Measurements from ENCODE around the gene FBXL22. TPM values are rescaled to one million over a fixed set of nuclear protein-coding genes. Genes with fewer than 3 reads are reported as not detected.

FBXL22 gene
- total RNA-seq, 1 experiment from 2014 or later: 2.0 TPM

DNA sequence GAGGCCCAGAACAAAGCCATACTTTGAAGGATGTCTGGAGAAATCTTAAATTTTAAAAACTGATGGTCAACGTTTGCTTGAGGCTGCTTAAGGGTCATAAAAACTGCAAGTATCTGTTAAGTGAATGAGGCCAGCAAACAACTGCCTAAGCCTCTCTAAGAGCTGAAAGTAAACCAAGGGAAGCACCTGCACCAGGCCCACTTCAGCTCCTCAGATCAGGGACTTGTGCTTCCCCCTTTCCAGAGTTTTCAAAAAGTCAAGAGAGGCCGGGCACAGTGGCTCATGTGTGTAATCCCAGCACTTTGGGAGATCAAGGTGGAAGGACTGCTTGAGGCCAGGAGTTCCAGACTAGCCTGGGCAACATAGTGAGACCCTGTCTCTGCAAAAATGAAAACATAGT, 9.1 kb downstream of the FBXL22 start:
- H3K9me2 ChIP-seq (replicated peaks; ENCODE audit: low read length): no peaks in the 10 kb centered on the region
- H3K36me3 ChIP-seq (ENCODE audit: low read depth, low read length): peaks cover 5% of the 10 kb centered on the region; the same call in 1 of the 2 replicates
- intact Hi-C loops (cut with micrococcal nuclease): no loop called here
- no peak overlapping the region for H3K9ac ChIP-seq (ENCODE audit: low read length)
- no peak overlapping the region for H3K4me3 ChIP-seq (ENCODE audit: low read length)
- H3K4me1 ChIP-seq (ENCODE audit: insufficient read depth, low read length): peaks cover 19% of the 10 kb centered on the region
- DNase-seq: no peak
- ATAC-seq: no peak
- H3F3A ChIP-seq (ENCODE audit: low read length, unreplicated experiment): no peaks in the 10 kb centered on the region
- no peaks in the 10 kb centered on the region for H4K20me1 ChIP-seq (ENCODE audit: low read length)
- H3K4me2 ChIP-seq (ENCODE audit: low read length): no peak overlapping the region
- H3K79me2 ChIP-seq (ENCODE audit: low read length): no peaks in the 10 kb centered on the region
- BruUV-seq (replicated peaks): no TSS peak
- H3K9me3 ChIP-seq (ENCODE audit: low read length): no peaks in the 10 kb centered on the region
- no peak overlapping the region for H3K27ac ChIP-seq (ENCODE audit: low read length)
- TF ChIP-seq EZH2phosphoT487 (IDR thresholded peaks at IDR 0.05; ENCODE audit: borderline replicate concordance, low read length): no peak
- no peak for TF ChIP-seq EZH2 (IDR thresholded peaks at IDR 0.05; ENCODE audit: low read length, unreplicated experiment)
- TF ChIP-seq, protein P1, sequence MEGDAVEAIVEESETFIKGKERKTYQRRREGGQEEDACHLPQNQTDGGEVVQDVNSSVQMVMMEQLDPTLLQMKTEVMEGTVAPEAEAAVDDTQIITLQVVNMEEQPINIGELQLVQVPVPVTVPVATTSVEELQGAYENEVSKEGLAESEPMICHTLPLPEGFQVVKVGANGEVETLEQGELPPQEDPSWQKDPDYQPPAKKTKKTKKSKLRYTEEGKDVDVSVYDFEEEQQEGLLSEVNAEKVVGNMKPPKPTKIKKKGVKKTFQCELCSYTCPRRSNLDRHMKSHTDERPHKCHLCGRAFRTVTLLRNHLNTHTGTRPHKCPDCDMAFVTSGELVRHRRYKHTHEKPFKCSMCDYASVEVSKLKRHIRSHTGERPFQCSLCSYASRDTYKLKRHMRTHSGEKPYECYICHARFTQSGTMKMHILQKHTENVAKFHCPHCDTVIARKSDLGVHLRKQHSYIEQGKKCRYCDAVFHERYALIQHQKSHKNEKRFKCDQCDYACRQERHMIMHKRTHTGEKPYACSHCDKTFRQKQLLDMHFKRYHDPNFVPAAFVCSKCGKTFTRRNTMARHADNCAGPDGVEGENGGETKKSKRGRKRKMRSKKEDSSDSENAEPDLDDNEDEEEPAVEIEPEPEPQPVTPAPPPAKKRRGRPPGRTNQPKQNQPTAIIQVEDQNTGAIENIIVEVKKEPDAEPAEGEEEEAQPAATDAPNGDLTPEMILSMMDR (conservative IDR thresholded peaks at IDR 0.05; ENCODE audit: low read depth, low read length): no peak
- no peak overlapping the region for H2AFZ ChIP-seq (ENCODE audit: low read length)
- ChIA-PET CTCF (no interaction called here), POLR2A (ENCODE audit: unreplicated experiment) (no interaction called here)
- H3K27me3 ChIP-seq (ENCODE audit: low read length): no peaks in the 10 kb centered on the region

DNA sequence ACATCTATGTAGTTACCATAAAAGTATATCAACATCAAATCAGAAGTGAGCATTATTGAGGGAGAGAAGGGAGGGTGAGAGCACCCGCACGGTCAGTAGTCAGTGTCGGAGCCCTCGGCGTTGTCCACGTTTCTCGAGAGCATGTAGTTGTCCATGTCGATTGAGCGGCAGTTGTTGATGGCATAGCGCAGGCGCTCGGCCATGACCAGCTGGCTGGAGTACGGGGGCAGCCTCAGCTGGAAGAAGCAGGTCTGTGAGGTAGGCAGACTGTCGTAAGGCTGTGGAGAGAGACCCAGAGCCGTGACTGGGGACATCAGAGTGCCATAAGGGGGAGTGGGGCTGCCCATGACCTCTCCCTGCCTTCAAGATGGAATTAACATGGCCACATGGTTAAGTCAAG, 11.8 kb downstream of the FBXL22 start:
- Histone ChIP-seq H3K79me2 (ENCODE audit: low read length) (no peaks in the 10 kb centered on the region), H4K20me1 (ENCODE audit: low read length) (no peaks in the 10 kb centered on the region), H3F3A (ENCODE audit: low read length, unreplicated experiment) (no peaks in the 10 kb centered on the region), H3K4me3 (ENCODE audit: low read length) (no peak overlapping the region), H3K9ac (ENCODE audit: low read length) (no peak overlapping the region), H3K9me3 (ENCODE audit: low read length) (no peaks in the 10 kb centered on the region), H2AFZ (ENCODE audit: low read length) (no peak overlapping the region), H3K4me1 (ENCODE audit: insufficient read depth, low read length) (peaks cover 19% of the 10 kb centered on the region), H3K9me2 (replicated peaks; ENCODE audit: low read length) (no peaks in the 10 kb centered on the region), H3K27me3 (ENCODE audit: low read length) (no peaks in the 10 kb centered on the region), H3K27ac (ENCODE audit: low read length) (no peak overlapping the region), H3K36me3 (ENCODE audit: low read depth, low read length) (peaks cover 5% of the 10 kb centered on the region; the same call in 1 of the 2 replicates), H3K4me2 (ENCODE audit: low read length) (no peak overlapping the region)
- ATAC-seq (no peak), DNase-seq (no peak)
- TF ChIP-seq EZH2 (IDR thresholded peaks at IDR 0.05; ENCODE audit: low read length, unreplicated experiment): no peak
- no peak for TF ChIP-seq EZH2phosphoT487 (IDR thresholded peaks at IDR 0.05; ENCODE audit: borderline replicate concordance, low read length)
- TF ChIP-seq, protein P1 (conservative IDR thresholded peaks at IDR 0.05; ENCODE audit: low read depth, low read length): no peak
- BruUV-seq (replicated peaks): no TSS peak
- ChIA-PET POLR2A (ENCODE audit: unreplicated experiment) (no interaction called here), CTCF (no interaction called here)
- intact Hi-C loops (cut with micrococcal nuclease): no loop called here

DNA sequence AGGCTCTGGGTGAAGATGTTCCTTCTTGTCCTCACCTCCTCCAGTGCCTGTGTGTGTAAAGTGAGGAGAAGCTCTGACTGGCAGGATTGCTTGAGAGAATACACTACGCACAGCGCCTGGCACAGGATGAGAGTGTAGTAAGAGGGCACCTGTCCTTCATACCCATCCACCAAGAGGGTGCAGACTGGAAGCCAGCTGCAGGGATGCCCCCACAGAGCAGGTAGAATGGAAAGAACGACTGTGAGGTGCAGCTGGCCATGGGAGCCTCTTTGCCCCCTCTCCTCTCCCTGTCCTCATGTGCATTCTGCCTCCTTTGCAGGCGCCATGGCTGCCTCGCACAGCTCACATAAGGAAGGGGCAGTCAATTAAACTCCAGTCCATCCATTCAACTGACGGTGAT, 12.3 kb downstream of the FBXL22 start:
- CTCF ChIA-PET: interaction anchor here (0.6 to 1.2 kb wide), 6 partner anchors 10 to 464 kb away, joined by 3 to 7 read pairs (median 4); no protein-coding TSS in a partner anchor

More for the DNA sequence above, 12.3 kb downstream of the FBXL22 start:
- ATAC-seq (no peak), DNase-seq (no peak)
- no TSS peak for BruUV-seq (replicated peaks)
- no peaks in the 10 kb centered on the region for H4K20me1 ChIP-seq (ENCODE audit: low read length)
- H2AFZ ChIP-seq (ENCODE audit: low read length): no peak overlapping the region
- H3K4me2 ChIP-seq (ENCODE audit: low read length): no peak overlapping the region
- H3K27ac ChIP-seq (ENCODE audit: low read length): no peak overlapping the region
- no peak overlapping the region for H3K4me3 ChIP-seq (ENCODE audit: low read length)
- no peak overlapping the region for H3K9ac ChIP-seq (ENCODE audit: low read length)
- no peaks in the 10 kb centered on the region for H3K27me3 ChIP-seq (ENCODE audit: low read length)
- H3K79me2 ChIP-seq (ENCODE audit: low read length): no peaks in the 10 kb centered on the region
- peaks cover 5% of the 10 kb centered on the region; the same call in 1 of the 2 replicates for H3K36me3 ChIP-seq (ENCODE audit: low read depth, low read length)
- TF ChIP-seq, protein P1 (conservative IDR thresholded peaks at IDR 0.05; ENCODE audit: low read depth, low read length): no peak
- TF ChIP-seq EZH2 (IDR thresholded peaks at IDR 0.05; ENCODE audit: low read length, unreplicated experiment): no peak
- no peak for TF ChIP-seq EZH2phosphoT487 (IDR thresholded peaks at IDR 0.05; ENCODE audit: borderline replicate concordance, low read length)
- H3K9me3 ChIP-seq (ENCODE audit: low read length): no peaks in the 10 kb centered on the region
- POLR2A ChIA-PET (ENCODE audit: unreplicated experiment): interaction anchor here (0.6 kb wide), 1 partner anchor 143 kb away, joined by 4 read pairs; no protein-coding TSS in a partner anchor
- peaks cover 19% of the 10 kb centered on the region for H3K4me1 ChIP-seq (ENCODE audit: insufficient read depth, low read length)
- H3F3A ChIP-seq (ENCODE audit: low read length, unreplicated experiment): no peaks in the 10 kb centered on the region
- intact Hi-C loops (cut with micrococcal nuclease): no loop called here
- H3K9me2 ChIP-seq (replicated peaks; ENCODE audit: low read length): no peaks in the 10 kb centered on the region

All from PC-3 (cell line).